NCI-H2171 treated with DMSO at 0.1 percent for 48 hours (cell line): ENCODE measurements around the gene HPCAL1.
A peak's percentile ranks its signal among the peaks of the same experiment; 100 is the strongest.
"Not testable (repeated sequence)": the region's sequence is repeated elsewhere in the genome, so short reads cannot be mapped to it uniquely, and the experiment has no call there.

Source experiments
- DNase-seq: peaks from one replicate; lab custom pipeline; 2025; lab: John Stamatoyannopoulos, UW

Gene HPCAL1

DNA sequence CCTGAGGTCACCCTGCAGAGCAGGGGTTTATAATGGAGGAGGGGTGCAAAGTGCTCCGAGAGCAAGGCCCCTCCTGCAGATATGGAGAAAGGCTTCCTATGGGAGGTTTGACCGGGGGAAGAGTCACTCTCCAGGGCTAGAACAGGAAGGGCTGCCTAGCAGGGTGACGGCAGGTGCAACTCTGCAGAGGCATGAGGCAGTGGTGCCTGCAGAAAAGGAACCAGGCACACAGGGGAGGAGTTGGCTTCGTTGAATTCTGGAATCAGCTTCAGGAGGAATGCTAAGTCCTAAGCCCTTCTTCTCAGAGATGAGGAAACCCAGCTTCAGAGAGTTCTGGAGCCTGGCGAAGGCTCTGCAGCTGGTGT lies 17.5 kb upstream of the HPCAL1 start:
- no peak for DNase-seq

- no peak for DNase-seq
Measured at GRCh38 chr2:10285556-10286198, 17.0 kb upstream of the HPCAL1 start.

DNA sequence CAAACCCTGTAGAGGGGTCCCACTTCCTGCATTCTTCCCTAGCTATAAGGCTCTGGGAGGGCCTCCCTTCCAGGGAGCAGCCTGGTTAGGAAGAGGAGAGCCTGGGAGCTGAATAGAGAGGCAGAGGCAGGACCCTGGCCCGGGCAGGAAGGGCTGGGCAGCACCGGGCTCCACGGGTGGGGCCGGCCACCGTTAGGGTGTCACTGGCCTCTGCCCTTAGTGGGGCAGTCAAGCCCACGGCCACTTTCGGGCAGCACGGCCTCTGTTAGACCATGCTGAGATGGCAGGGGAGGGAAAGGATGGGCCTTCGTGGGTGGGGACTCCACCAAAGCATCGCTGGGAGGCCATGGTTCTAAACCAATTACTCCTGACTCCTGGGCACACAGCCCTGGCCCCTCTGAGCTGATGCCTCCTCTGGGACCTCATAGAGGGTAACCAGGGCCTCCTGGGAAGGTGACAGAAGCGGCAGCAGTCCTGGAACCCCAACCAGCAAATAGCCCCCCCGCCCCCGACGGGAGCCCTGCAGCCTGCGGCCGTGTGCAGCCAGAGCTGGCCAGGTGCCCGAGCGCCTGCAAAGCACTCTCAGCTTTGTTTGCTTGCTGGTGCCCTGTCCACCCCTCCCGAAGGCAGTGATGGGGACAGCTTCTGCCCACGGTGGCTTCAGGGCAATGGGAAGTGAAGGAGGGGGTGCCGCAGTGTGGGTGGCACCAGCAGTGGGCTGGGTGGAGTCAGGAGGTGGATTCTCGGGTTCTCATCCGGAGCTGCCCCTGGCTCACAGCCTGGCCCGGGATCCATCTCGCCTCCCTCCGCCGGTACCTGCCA lies 16.3 kb upstream of the HPCAL1 start:
- DNase-seq: no peak

- no peak for DNase-seq
Measured at GRCh38 chr2:10287761-10288160, 14.9 kb upstream of the HPCAL1 start.

- DNase-seq: no peak
Measured at GRCh38 chr2:10288606-10289005, 14.1 kb upstream of the HPCAL1 start.

GRCh38 chr2:10289352-10289751 lies 13.4 kb upstream of the HPCAL1 start:
- no peak for DNase-seq

DNA sequence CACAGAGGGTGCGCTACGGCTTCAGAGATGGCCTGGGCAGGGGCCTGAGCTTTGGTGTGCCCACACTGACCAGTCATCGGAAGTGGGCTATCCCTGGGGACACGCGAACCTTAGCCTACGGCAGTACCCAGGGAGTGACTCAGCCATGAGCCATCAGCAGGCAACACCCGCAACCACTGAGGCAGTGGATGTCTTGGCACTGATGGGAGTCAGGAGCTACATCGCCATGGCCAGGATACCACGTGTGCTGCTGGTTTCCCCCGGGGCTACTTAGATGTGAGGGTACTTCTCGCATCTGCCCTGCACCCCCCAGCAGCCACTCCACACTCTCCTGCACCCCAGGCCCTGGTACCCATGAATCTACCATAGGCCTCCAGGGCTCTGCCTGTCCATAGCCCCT lies 12.8 kb upstream of the HPCAL1 start:
- no peak for DNase-seq

DNA sequence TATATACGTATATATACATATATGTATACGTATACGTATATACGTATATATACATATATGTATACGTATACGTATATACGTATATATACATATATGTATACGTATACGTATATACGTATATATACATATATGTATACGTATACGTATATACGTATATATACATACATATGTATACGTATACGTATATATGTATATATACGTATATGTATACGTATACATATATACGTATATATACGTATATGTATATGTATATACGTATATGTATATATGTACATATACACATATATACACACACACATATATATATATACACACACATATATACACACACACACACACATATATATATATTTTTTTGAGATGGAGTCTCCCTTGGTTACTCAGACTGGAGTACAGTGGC lies 11.3 kb upstream of the HPCAL1 start:
- not testable (repeated sequence) for DNase-seq

DNA sequence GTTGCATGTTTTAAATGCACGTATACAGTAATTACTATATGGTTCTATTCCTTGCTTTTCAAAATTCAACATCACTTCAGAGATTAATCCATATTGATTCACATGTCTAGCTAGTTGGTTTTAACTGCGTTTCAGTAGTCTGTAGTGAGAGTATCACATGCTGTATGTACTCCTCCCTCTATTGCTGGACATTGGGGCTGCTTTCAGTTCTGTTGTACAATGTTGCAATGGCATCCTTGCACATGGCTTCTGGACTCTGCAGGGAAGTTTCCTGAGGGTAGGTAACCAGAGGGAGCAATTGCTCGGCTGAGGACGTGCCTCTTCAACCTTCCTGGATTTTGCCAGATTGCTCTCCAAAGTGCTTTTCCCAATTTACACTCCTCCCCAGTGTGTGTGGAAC lies 10.7 kb upstream of the HPCAL1 start:
- no peak for DNase-seq

GRCh38 chr2:10293603-10294002 lies 9.1 kb upstream of the HPCAL1 start:
- no peak for DNase-seq

DNA sequence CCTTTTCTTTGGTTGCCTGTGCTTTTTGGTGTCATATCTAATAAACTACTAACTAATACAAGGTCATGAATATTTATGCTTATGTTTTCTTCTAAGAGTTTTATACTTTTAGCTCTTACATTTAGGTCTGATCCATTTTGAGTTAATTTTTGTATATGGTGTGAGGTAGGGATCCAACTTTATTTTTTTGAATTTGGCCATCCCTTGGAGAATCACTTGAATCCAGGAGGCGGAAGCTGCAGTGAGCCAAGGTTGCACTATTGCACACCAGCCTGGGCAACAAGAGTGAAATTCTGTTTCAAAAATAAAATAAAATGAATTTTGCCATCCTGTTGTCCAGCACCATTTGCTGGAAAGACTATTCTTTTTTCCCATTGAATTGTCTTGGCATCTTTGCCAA lies 8.6 kb upstream of the HPCAL1 start:
- no peak for DNase-seq

- not testable (repeated sequence) for DNase-seq
Measured at GRCh38 chr2:10295649-10296048, 7.1 kb upstream of the HPCAL1 start.

- no peak for DNase-seq
Measured at GRCh38 chr2:10296142-10296541, 6.6 kb upstream of the HPCAL1 start.

- no peak for DNase-seq
Measured at GRCh38 chr2:10297191-10297830, 5.4 kb upstream of the HPCAL1 start.

GRCh38 chr2:10297959-10298531 lies 4.7 kb upstream of the HPCAL1 start:
- no peak for DNase-seq

GRCh38 chr2:10298777-10299176 lies 3.9 kb upstream of the HPCAL1 start:
- DNase-seq: not testable (repeated sequence)

DNA sequence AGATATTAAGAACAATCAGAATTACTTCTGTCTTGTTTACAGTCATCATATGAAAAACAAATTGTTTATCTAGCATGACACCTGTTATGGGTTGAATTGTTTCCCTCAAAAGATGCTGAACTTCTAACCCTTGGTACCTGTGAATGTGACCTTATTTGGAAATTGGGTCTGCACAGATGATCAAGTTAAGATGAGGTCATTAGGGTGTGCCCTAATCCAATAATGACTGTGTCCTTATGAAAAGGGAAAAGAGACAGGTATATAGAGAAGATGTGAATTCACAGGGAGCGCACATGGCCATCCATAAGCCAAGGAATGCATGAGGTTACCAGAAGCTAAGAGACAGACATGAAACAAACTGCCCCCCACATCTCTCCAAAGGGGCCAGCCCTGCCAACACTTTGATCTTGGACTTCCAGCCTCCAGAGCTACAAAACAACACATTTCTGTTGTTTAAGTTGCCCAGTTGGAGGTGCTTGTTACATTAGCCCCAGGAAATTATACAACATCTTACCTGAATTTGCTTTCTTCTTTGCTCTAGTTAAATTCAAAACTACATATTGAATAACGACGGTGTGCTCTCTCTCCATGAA lies 2.3 kb upstream of the HPCAL1 start:
- peak; percentile 20 for DNase-seq

DNA sequence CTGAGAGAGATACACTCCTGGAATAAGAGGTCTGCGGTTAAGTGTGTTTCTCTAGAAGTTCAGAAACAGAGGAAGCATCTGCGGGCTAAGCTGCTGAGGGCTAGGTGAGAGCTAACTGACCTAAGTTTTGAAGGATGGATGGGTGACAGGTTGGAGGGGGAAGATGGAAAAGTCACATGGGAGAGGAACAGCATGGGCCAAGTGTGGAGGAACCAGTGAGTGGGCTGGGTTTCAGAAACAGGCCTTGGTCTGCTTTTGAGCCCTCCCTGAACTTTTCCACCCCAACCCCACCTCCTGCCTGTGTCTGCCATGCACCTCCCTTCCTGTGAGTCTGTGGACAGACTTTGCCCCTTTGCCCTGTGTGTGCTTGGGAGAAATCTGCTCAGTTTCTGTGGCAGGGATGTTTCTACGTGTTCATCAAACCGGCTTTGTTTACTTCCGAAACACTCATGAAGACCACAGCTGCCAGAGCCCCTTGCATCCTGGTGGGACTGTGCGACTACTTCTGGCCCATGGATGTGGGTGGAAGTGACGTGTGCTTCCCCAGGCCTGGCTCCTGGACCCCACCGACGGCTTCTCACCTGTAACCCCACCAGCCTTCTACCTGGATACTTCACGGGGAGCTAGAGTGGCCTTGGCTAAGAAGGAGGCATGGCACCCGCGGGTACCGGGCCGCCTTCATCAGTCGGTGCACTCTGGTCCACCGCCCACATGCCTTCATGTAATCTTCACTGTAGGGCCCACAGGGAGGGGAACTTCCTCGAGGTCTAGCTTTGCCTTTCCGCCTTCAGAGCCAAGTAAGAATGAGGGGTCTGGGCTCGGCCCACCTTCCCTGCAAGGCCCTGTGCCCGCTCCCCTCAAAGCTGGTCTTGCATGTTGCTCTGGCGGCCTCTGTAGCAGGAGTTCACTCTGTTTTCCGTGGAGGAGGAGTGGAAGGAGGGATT lies 1.4 kb upstream of the HPCAL1 start:
- no peak for DNase-seq

DNA sequence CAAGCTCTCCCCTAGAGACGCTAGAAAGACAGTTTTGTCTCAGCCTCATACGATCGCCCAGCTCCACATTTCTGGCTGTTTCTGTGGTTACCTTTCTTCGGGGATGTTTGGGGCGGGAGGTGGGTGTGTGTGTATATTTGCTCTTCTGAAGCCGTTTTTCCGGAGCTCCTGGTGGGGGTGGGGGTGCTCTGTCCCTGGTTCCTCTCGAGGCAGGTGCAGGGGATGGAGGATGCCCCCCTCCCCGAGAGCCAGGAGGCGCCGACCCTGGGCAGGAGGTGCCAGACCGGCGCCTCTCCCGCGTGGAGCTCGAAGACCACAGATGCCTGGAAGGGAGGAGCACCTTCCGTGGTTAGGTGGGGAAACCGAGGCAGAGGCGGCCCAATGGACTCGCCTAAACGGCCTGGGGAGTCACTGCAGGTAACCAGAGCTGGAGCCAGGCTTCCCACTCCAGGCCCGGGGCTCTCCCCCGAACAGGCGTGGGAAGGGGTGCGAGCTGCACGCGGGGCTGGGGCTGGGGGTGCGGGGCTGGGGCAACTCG lies 694 bp upstream of the HPCAL1 start:
- no peak for DNase-seq

GRCh38 chr2:10303181-10303693 lies 533 bp downstream of the HPCAL1 start:
- peak; percentile 56 for DNase-seq
